Natural killer cell (primary cell): ENCODE results near the gene NUP42. TPM values are rescaled to one million over a fixed set of nuclear protein-coding genes. Genes with fewer than 3 reads are reported as not detected.
"Not testable (repeated sequence)": the region's sequence is repeated elsewhere in the genome, so short reads cannot be mapped to it uniquely, and the experiment has no call there.

Source experiments
- ATAC-seq, 3 donors: fragments of 150-1000 bp in 2 of 3; fragments of 200-7000 bp in 1 of 3; cut with Tn5 transposase; 1 replicate in 1 of 3; 2 replicates in 2 of 3; pipeline ENCODE4 v1.10.0; 2021; ENCODE audit warnings: mild to moderate bottlenecking in 2 of 3, moderate library complexity in 2 of 3
- DNase-seq, 2 donors: peaks; one replicate each; pipeline versions ENCODE4 v3.0.0 to v3.0.0-alpha.2; 2013 to 2021; ENCODE audit warnings: mixed read lengths in 1 of 2
- H3K27ac ChIP-seq: one replicate; pipeline ENCODE4 v1.5.1; 2013; ENCODE audit warnings: mild to moderate bottlenecking, low read length
- H3K27me3 ChIP-seq: one replicate; pipeline ENCODE4 v1.6.1; 2013; ENCODE audit warnings: low read length; ENCODE audit not compliant: control insufficient read depth, insufficient read depth
- H3K36me3 ChIP-seq: one replicate; pipeline ENCODE4 v1.6.1; 2013; ENCODE audit warnings: low read length; ENCODE audit not compliant: control insufficient read depth, insufficient read depth
- H3K4me1 ChIP-seq: one replicate; pipeline ENCODE4 v1.6.1; 2013; ENCODE audit warnings: low read length; ENCODE audit not compliant: control insufficient read depth, insufficient read depth
- H3K4me3 ChIP-seq: one replicate; pipeline ENCODE4 v1.5.1; 2013; ENCODE audit warnings: low read length
- H3K9me3 ChIP-seq: one replicate; pipeline ENCODE4 v1.6.1; 2013; ENCODE audit warnings: low read length; ENCODE audit not compliant: control insufficient read depth, insufficient read depth
- H3K27ac Mint-ChIP-seq, 2 donors: one replicate each; pipeline ENCODE4 v1.8.0; 2022; ENCODE audit warnings: mild to moderate bottlenecking in 2 of 2, mixed read lengths in 2 of 2, moderate library complexity in 1 of 2
- H3K27me3 Mint-ChIP-seq, 2 donors: one replicate each; pipeline ENCODE4 v1.8.0; 2022; ENCODE audit warnings: low read depth in 2 of 2, mixed read lengths in 2 of 2
- H3K36me3 Mint-ChIP-seq: one replicate; pipeline ENCODE4 v1.8.0; 2022; ENCODE audit warnings: mixed read lengths
- H3K4me1 Mint-ChIP-seq, 2 donors: one replicate each; pipeline ENCODE4 v1.8.0; 2022; ENCODE audit warnings: mixed read lengths in 2 of 2
- H3K4me3 Mint-ChIP-seq: one replicate; pipeline ENCODE4 v1.8.0; 2022; ENCODE audit warnings: mild to moderate bottlenecking, moderate library complexity, mixed read lengths
- H3K9me3 Mint-ChIP-seq, 2 donors: one replicate each; pipeline ENCODE4 v1.8.0; 2022; ENCODE audit warnings: mixed read lengths in 2 of 2
- CTCF ChIP-seq: fragments of 200-600 bp; IDR thresholded peaks from one replicate; pipeline ENCODE4 v1.8.0; 2022; ENCODE audit warnings: antibody characterized with exemption
- WGBS: methylation state at CpG from one replicate; pipeline ENCODE4 v1.1.7; 2013; ENCODE audit warnings: missing lambda C conversion rate; ENCODE audit not compliant: insufficient coverage; 5-methylcytosine and 5-hydroxymethylcytosine counted together
- intact Hi-C: fragments of 100-400 bp; cut with micrococcal nuclease; formaldehyde crosslinking; loops from one replicate; pipeline ENCODE4 v1.14.2; 2022
- total RNA-seq, 4 donors: library from RNA; stranded (reverse); fragments of 120-200 nt in 1 of 4; gene quantifications; one replicate each; pipeline versions ENCODE4 v1.2.3 to v1.2.4, GENCODE V29; 2013 to 2022

The NUP42 gene
- total RNA-seq, 3 donors from 2014 or later (not counting 1 experiment from before 2014, with no cell fraction given) = 37.5 to 41.6 (median 40.2) TPM

GRCh38 chr7:23222439-23223030 is 40.7 kb downstream of the NUP42 start:
- Histone ChIP-seq H3K4me1 (no peaks in the 10 kb centered on the region), H3K9me3 (no peaks in the 10 kb centered on the region), H3K36me3 (no peaks in the 10 kb centered on the region), H3K4me3 (no peak overlapping the region), H3K27ac (no peak overlapping the region), H3K27me3 (no peaks in the 10 kb centered on the region)
- DNase-seq = no peak
- no peaks in the 10 kb centered on the region for H3K9me3 Mint-ChIP-seq
- WGBS = 67% methylated on average over 5 of the region's 5 CpGs
- H3K4me3 Mint-ChIP-seq = no peak overlapping the region
- H3K27me3 Mint-ChIP-seq = peaks cover 8 to 23% of the 10 kb centered on the region in 2 donors
- no peaks in the 10 kb centered on the region for H3K4me1 Mint-ChIP-seq
- H3K36me3 Mint-ChIP-seq = no peaks in the 10 kb centered on the region
- ATAC-seq = no peak
- TF ChIP-seq CTCF = no peak
- intact Hi-C loops = no loop called here
- no peak overlapping the region for H3K27ac Mint-ChIP-seq

- WGBS = 73% methylated on average over 4 of the region's 4 CpGs
- H3K4me3 Mint-ChIP-seq, H3K4me1 ChIP-seq, H3K27ac ChIP-seq, H3K9me3 Mint-ChIP-seq, H3K27me3 ChIP-seq, H3K27ac Mint-ChIP-seq, H3K36me3 ChIP-seq, DNase-seq, H3K36me3 Mint-ChIP-seq, H3K4me1 Mint-ChIP-seq, H3K4me3 ChIP-seq, ATAC-seq, intact Hi-C loops, H3K9me3 ChIP-seq: not testable (repeated sequence)
- H3K27me3 Mint-ChIP-seq = peaks cover 5 to 15% of the 10 kb centered on the region in 2 donors
Measured at GRCh38 chr7:23224364-23224763, 42.5 kb downstream of the NUP42 start.

GRCh38 chr7:23226844-23227450 is 45.1 kb downstream of the NUP42 start:
- no peaks in the 10 kb centered on the region for H3K36me3 Mint-ChIP-seq
- no peak overlapping the region for H3K27ac ChIP-seq

GRCh38 chr7:23228412-23228811 is 46.6 kb downstream of the NUP42 start:
- no peak overlapping the region for H3K27ac Mint-ChIP-seq
- no peaks in the 10 kb centered on the region for H3K4me1 ChIP-seq
- no peak overlapping the region for H3K4me3 ChIP-seq
- H3K36me3 Mint-ChIP-seq = no peaks in the 10 kb centered on the region
- no peaks in the 10 kb centered on the region for H3K9me3 ChIP-seq
- no peaks in the 10 kb centered on the region for H3K9me3 Mint-ChIP-seq
- H3K4me3 Mint-ChIP-seq = no peak overlapping the region
- ATAC-seq (no peak), DNase-seq (no peak)
- no peak overlapping the region for H3K27ac ChIP-seq
- no peak for TF ChIP-seq CTCF
- H3K4me1 Mint-ChIP-seq = no peaks in the 10 kb centered on the region
- intact Hi-C loops = no loop called here
- WGBS = no CpG with 5 or more reads among the region's 2 CpGs
- peaks cover 3 to 11% of the 10 kb centered on the region in 2 donors for H3K27me3 Mint-ChIP-seq
- no peaks in the 10 kb centered on the region for H3K36me3 ChIP-seq
- no peaks in the 10 kb centered on the region for H3K27me3 ChIP-seq

More at GRCh38 chr7:23226844-23227450, 45.1 kb downstream of the NUP42 start:
- no peak for TF ChIP-seq CTCF
- Mint-ChIP-seq H3K4me1 (no peaks in the 10 kb centered on the region), H3K27ac (no peak overlapping the region), H3K27me3 (peaks cover 2 to 15% of the 10 kb centered on the region in 2 donors), H3K9me3 (no peaks in the 10 kb centered on the region), H3K4me3 (no peak overlapping the region)
- H3K4me3 ChIP-seq = no peak overlapping the region
- no peaks in the 10 kb centered on the region for H3K36me3 ChIP-seq
- ATAC-seq = no peak
- WGBS = 66% methylated on average over 3 of the region's 4 CpGs
- no peaks in the 10 kb centered on the region for H3K4me1 ChIP-seq
- H3K9me3 ChIP-seq = no peaks in the 10 kb centered on the region
- no peaks in the 10 kb centered on the region for H3K27me3 ChIP-seq
- DNase-seq = no peak
- intact Hi-C loops = no loop called here
